Left kidney (tissue), 2 donors: Measurements from ENCODE around the gene NRL. TPM values are rescaled to one million over a fixed set of nuclear protein-coding genes. Genes with fewer than 3 reads are reported as not detected.
"Not testable (repeated sequence)": the region's sequence is repeated elsewhere in the genome, so short reads cannot be mapped to it uniquely, and the experiment has no call there.

Experiments
- DNase-seq: peaks from one replicate; pipeline ENCODE4 v3.0.0-alpha.2; 2013
- polyA plus RNA-seq: library from polyadenylated mRNA; unstranded; fragments of 120-200 nt; gene quantifications from one replicate; pipeline ENCODE4 v1.2.1, GENCODE V29; 2013; ENCODE audit not compliant: insufficient read length

The NRL gene
- polyA plus RNA-seq, 1 donor: 2.6 TPM

DNA sequence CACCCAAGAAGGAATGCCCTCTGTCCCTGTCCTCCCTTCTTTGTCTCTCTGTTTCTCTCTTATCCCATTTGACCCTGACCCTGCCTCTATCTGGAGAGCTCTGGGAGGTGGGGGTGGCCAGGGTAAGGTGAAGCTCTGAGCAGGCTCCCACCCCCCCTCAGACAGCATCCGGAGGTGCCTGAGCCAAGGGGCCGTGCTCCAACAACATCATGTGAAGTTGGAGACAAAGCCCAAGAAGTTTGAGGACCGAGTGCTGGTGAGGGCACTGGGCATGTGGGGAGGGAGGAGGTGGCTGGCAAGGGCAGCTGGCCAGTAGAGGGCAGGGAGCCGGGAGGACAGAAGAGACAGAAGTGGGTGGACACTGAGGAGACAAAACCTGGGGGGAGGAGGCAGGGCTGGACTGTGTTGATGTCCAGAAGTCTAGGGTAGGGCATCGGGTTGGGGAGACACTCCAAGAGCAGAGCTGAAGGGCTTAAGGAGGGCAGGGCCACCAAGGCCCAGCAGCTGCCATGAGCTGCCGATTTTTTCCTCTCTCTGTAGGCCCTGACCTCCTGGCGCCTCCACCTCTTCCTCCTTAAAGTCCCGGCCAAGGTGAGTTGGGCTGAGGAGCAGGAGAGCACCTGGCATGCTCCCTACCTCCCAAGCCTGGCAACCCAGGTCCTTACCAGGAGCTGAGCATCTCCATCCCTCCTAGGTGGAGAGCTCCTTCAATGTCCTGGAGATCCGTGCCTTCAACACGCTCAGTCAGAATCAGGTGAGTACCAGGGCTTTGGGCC lies 61.0 kb downstream of the NRL start:
- no peak for DNase-seq

DNA sequence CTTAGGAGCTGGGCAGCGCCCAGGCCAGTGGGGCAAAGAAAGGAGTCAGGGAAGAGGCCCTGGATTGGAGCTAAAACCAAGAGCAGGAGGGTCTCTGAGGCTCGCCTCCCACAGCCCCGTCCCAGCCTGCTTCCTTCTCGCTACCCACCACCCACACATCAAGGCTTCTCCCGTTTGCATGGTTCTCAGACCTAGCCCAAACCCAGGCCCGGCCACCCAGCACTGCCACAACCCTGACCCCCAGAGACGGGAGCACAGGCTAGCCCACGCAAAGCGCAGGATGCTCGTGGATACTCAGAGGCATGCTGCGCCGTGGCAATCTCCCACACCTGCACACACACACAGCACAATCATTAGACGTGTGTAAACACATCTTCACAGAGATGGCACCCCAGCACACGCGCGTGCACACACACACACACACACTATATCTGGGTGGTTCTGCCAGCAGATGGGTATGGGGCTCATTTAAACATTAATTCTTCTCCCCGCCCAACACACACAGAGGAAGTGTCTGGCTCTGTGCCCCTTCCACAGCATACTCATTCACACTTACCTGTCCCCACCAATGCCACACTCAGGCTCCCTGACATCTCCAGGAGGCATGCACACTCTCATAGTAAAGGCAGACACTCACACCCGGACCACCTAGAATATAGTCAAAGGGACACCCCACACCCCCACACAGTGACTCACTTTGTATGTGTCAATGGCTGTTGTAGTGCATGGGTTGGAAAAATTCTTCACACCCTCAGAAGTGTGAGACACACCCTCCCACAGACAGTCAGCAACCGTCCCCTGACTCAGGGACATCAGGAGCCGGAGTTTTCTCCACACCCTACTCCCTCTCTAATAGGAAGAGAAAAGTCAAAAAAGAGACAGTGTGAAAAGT lies 61.8 kb downstream of the NRL start:
- no peak for DNase-seq

DNA sequence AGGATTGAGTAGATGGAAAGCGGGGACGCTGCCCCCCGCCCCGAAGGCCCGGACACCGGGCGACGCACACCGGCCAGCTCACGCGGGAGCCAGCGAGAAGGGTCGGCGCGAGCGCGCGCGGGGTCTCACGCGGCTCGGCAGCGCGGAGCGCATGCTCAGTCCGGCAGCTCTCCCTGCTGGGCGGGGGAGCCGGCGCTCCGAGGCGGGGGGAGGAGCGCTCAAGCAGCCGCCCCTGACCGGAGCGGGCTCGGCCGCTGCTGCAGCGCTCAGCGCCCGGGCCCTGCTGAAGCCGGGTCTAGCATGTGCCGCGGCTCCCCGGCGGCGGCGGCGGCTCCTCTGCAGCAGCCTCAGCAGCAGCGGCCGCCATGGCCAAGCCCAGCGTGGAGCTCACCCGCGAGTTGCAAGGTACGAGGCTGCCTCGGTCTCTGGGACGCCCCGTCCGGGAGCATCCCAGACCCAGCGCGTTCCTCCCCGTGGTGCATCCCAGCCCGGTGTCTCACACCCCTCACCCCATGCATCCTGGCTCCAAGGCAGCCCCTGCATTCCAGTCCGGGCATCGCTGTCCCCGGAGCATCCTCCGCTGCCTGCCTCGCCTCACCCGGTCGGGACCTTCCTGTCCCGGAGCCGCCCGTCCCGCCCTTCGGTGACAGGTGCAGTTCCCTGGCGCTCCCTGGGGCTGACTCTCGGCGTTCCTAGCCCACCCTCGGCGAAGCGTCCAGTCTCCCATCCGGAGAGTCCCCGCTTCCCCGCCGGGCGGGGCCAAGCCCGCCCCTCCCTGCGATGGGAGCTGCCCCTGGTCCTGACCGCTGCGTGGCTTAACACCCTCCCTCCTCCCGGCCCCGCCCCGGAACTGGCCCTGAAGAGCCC lies 62.7 kb downstream of the NRL start, which contains the start of gene CARMIL3:
Gene CARMIL3 (plus strand): TSS at position 221 of the 867 bp plus-strand sequence. CDS start 145 bp downstream, at position 366.
- peak; percentile 77 for DNase-seq

DNA sequence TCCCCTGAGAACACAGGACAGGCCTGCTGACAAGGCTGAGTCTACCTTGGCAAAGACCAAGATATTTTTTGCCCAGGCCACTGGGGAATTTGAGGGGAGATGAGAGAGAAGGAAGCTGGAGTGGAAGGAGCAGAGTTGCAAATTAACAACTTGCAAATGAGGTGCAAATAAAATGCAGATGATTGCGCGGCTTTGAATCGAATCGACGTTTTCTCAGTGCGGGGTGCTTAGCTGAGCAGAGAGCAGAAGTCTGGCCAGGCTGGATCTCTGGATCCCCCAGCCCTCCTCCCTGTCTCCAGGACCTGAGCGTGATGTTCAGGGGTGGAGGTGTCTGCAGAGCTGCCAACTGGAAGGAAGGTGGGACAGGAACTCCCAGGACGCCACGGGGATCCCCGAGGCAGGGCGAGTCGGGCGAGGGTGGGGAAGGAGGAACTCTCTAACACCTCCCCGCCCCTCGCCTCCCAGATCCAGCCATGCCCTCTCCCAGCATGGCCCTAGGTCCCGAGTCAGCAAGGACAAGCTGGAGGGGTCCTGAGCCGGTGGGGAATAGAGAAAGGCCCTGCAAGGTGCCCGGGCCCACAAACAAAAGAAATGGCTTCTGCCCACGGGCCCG lies 63.5 kb downstream of the NRL start:
- DNase-seq: peak; percentile 10

DNA sequence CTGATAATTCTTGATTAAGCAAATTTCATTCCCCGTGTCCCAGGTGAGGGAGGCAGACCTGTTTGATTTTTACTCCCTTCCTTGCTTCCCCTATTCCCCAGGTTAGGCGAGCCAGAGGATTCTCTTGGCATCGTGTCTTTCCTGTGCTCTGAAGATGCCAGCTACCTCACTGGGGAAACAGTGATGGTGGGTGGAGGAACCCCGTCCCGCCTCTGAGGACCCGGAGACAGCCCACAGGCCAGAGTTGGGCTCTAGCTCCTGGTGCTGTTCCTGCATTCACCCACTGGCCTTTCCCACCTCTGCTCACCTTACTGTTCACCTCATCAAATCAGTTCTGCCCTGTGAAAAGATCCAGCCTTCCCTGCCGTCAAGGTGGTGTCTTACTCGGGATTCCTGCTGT lies 64.0 kb downstream of the NRL start:
- DNase-seq: not testable (repeated sequence)

DNA sequence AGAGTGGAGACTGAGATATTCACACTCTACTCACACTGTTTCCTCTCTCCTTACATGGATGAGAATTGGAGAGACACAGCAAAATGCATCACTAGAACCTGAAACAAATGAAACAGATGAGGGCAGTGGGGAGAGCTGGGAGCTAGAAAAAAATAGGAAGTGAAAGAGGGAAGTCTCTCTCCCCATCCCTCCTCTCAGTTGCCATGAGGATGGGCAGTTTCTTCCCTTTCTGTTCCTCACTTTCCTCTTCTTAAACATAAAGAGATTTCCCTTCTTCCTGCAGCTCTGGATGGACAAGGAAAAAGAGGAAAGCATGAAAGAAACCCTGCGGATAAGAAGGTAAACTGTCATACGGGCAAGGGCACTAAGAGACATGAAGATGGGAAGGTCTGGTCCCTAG lies 65.7 kb downstream of the NRL start:
- not testable (repeated sequence) for DNase-seq

DNA sequence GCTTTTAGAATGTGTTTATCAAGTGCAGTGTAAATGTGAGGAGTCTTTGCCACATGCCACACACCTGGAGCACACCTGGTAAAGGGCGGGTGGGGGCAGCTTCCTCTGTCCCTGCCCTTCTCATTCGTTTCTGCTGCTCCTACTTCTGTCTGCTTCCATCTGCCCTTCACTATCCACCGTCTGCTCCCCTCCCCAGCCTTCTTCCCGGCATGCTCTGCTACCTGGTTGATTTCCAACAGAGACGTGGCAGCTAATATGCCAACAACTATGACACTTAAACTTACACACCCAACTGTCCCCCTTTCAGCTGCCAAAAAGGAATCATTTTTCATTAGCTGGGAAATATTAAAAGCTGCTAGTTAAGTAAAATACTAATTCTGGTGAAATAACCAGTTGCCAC lies 72.0 kb downstream of the NRL start:
- no peak for DNase-seq

DNA sequence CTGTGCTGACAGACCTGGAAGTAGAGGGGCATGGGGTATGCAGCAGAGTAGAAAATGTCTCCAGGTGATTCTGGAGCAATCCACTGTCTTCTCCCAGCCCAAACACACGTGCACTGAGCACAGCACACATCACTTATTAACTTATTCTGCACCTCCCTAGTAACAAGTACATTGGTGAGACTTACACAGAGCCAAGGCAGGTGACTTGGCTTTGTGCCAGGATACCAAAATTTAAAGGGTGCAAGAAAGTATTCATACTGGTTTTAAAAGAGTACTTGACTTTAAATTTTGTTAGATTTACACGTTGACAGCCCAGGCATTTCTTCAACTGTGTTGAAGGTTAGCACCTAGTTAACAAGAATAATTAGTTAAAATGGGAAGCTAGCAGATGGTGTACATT lies 74.1 kb downstream of the NRL start:
- no peak for DNase-seq

DNA sequence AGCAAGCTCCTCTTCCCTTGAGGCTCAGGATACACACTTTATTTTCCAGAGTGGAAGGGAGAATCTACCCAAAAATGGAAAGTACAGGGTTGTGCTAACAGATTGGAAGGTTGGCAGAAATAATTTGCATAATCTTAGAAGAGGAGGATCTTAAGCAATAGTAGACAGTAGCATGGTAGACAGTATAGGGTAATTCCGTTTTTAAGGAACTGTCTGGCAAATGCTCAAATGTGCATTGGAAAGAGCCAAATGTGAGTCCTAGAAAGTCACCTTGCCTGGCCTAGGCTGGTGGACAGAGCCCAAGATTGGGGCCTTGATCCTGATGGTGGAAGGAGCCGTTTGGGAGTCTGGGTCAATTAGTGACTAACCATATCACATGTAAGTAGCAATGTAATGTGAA lies 76.1 kb downstream of the NRL start:
- no peak for DNase-seq

DNA sequence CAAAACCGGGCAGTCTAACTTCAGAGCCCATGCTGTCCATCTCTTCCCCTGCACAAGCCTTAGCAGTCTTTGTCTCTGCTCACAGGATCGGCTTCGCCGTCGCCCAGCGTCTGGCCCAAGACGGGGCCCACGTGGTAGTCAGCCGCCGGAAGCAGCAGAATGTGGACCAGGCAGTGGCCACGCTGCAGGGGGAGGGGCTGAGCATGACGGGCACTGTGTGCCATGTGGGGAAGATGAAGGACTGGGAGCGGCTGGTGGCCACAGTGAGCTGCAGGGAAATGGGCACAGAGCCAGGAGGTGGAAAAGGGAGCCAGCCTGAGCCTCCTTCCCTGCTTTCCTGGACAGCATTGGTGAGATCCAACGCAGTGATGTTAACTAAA lies 77.1 kb downstream of the NRL start:
- DNase-seq: no peak

DNA sequence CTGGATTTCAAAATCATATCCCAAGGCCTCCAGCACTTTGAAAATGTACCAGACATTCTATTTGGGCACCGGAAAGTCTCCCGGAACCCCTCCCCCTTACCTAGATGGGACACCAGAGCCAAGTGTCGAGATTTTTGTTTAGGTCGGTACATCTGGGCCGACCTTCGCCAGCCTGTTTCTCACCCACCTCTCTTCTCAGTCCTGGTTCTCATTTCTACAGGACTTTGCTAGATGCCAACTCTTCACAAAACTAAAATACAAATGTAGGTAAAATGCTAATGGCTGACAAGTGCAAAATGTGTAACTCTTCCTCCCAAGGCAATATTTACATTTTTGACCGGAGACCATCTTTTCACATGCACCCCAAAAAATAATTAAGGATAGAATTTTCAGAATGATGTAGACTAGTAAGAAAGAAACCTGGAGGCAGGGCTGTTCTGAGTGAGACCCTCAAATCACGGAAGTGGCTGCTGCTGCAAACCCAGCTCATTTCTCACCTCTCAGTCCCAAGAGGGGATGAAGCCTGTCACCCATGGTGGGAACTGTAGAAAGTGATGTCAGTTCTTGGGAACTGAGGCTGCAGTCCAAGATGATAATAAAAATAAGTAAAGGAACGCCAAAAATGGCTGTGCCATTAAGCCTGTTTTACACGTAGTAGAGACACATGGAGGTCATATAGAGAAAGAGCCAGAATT lies 77.6 kb downstream of the NRL start:
- DNase-seq: not testable (repeated sequence)

DNA sequence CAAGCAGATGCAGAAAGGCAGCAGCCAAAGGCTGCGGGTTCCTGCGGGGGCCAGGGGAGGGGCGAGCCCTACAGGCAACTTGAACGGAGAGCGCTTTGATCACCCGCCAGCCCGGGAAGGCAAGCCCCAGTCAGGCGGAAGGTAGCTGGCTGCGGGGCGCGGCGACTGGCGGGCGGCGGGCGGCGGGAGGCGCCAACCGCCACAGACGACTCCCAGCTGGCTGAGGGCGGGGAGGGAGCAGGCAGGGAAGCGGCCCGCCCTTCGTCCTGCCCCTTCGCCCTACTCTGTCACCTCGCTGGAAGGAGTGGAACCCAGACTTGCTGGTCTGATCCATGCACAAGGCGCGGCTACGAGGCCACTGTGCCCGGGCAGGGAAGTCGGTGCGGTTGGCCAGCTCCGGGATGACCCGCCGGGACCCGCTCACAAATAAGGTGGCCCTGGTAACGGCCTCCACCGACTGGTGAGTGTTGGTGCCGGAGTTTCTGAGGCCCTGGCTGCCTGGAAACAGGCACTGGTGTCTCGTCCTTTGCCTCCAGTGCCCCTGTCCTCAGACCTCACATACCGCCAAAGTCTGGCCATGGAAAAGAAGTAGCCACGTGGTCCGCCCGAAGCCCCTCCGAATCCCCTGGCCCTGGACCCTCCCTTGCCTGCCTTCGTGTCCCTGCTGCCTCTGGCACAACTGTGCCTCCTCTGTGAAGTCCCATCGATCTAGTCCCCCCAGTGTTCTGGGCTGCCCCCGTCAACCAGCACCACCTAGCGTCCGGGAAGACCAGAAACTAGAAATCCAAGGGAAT lies 78.4 kb downstream of the NRL start:
- DNase-seq: peak; percentile 67

DNA sequence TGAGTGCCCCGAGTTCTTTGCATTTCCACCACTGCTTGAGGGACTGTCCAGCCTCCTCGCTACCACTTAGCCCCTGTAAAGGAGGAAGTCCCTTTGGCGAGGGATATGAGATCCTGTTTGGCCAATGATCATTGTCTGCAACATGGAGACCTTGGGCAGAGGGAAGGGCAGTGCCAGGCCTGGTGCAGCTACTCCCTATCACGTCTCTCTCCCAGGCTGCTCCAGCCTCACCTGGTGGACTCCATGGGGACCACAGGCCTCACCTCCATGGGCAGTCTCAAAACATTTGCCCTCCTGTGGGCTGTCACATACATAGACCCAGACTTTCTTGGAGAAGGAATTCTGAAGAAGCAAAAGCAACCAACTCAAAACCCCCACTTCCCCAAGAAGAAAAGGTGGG lies 79.0 kb downstream of the NRL start:
- DNase-seq: not testable (repeated sequence)

DNA sequence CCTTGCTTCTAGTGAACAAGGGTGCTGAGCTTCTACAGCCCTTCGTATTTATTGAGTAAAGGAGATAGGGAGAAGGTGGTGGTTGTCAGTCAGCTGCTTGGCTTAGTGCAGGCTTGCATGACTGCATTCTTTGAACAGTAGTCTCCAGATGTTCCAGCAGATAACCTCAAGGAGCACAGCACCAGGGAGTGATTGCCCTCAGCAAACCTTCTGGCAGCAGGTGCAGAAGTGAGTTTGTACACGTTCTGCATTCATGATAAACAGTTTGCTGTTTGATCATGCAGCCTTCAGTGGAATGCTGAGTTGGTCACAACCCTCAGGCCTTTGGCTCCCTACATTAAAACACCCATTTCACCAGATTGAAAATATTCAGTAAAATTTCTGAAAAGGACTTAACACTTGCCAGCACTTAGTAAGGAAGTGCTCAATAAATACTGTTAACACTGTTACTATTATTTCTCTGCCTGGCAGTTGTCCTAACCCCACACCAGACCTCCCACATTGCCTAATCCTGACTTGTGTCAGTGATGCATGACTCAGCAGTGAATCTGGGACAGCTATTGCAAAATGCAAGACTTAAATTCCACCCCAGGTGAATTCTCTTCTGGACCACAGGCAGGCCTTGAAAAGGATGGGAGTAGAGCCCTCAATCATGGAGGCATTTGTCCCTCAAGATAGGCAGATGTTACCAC lies 81.9 kb downstream of the NRL start:
- DNase-seq: no peak

DNA sequence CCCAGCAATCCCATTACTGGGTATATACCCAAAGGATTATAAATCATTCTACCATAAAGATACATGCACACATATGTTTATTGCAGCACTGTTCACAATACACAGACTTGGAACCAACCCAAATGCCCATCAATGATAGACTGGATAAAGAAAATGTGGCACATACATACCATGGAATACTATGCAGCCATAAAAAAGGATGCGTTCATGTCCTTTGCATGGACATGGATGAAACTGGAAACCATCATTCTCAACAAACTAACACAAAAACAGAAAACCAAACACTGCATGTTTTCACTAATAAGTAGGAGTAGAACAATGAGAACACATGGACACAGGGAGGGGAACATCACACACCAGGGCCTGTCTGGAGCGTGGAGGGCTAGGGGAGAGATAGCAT lies 83.4 kb downstream of the NRL start:
- DNase-seq: not testable (repeated sequence)

DNA sequence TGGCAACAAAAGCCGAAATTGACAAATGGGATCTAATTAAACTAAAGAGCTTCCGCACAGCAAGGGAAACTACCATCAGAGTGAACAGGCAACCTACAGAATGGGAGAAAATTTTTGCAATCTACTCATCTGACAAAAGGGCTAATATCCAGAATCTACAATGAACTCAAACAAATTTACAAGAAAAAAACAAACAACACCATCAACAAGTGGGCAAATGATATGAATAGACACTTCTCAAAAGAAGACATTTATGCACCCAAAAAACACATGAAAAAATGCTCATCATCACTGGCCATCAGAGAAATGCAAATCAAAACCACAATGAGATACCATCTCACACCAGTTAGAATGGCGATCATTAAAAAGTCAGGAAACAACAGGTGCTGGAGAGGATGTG lies 85.1 kb downstream of the NRL start:
- not testable (repeated sequence) for DNase-seq
